Spleen (tissue), 7 donors: ENCODE results near the gene CERKL.

Source experiments
- POLR2AphosphoS5 ChIP-seq, 3 donors: sonication (generic); formaldehyde crosslinking; IDR thresholded peaks; one replicate each; pipeline ENCODE4 v1.5.1; 2017; ENCODE audit warnings: antibody characterized with exemption in 3 of 3
- TF ChIP-seq, protein P1 (sequence below), 11 experiments: fragments of 200-600 bp in 7 of 11; fragments of 450-650 bp in 4 of 11; sonication (generic) in 4 of 11; IDR thresholded peaks in 8 of 11; conservative IDR thresholded peaks in 3 of 11; 1 replicate in 7 of 11; 2 replicates in 4 of 11; pipeline versions ENCODE4 v1.4.0 to v1.8.0; 2016 to 2021; ENCODE audit warnings: antibody characterized with exemption in 11 of 11, inconsistent platforms in 4 of 11, mild to moderate bottlenecking in 1 of 11
- donor health status: DM: no; HTN: no; CAD: no; lungs with moderate emphysema.
- donor health status: DM: no; HTN: no; CAD: no.
- donor health status: DM: no; HTN: no; CAD: no.

DNA sequence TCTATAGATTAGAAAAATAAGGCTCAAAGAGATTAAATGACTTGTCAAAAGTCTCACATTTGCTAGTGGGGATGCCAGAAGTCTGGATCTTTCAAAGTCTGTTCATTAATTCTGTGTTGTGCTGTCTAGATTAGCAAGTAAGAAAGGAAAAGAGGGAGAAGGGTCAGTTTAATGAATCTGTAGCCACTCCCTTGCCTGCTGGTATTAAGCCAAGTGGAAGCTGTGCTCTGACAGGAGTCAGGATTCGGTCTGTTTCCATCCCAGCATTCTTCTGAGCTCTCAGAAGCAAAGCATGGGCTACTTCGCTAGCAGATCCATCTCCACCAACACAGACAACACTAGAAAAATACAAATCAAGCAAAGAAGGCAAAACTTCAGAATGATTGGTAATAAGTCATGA is 98.5 kb downstream of the CERKL start:
- TF ChIP-seq, protein P1, sequence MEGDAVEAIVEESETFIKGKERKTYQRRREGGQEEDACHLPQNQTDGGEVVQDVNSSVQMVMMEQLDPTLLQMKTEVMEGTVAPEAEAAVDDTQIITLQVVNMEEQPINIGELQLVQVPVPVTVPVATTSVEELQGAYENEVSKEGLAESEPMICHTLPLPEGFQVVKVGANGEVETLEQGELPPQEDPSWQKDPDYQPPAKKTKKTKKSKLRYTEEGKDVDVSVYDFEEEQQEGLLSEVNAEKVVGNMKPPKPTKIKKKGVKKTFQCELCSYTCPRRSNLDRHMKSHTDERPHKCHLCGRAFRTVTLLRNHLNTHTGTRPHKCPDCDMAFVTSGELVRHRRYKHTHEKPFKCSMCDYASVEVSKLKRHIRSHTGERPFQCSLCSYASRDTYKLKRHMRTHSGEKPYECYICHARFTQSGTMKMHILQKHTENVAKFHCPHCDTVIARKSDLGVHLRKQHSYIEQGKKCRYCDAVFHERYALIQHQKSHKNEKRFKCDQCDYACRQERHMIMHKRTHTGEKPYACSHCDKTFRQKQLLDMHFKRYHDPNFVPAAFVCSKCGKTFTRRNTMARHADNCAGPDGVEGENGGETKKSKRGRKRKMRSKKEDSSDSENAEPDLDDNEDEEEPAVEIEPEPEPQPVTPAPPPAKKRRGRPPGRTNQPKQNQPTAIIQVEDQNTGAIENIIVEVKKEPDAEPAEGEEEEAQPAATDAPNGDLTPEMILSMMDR (IDR thresholded peaks at IDR 0.05 in 8 of 11, conservative IDR thresholded peaks at IDR 0.05 in 3 of 11), result no peak
- no peak for TF ChIP-seq POLR2AphosphoS5 (IDR thresholded peaks at IDR 0.05)
